ENCODE results near the gene DNAJC8.

DNAJC8 gene, protein sequence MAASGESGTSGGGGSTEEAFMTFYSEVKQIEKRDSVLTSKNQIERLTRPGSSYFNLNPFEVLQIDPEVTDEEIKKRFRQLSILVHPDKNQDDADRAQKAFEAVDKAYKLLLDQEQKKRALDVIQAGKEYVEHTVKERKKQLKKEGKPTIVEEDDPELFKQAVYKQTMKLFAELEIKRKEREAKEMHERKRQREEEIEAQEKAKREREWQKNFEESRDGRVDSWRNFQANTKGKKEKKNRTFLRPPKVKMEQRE

DNA sequence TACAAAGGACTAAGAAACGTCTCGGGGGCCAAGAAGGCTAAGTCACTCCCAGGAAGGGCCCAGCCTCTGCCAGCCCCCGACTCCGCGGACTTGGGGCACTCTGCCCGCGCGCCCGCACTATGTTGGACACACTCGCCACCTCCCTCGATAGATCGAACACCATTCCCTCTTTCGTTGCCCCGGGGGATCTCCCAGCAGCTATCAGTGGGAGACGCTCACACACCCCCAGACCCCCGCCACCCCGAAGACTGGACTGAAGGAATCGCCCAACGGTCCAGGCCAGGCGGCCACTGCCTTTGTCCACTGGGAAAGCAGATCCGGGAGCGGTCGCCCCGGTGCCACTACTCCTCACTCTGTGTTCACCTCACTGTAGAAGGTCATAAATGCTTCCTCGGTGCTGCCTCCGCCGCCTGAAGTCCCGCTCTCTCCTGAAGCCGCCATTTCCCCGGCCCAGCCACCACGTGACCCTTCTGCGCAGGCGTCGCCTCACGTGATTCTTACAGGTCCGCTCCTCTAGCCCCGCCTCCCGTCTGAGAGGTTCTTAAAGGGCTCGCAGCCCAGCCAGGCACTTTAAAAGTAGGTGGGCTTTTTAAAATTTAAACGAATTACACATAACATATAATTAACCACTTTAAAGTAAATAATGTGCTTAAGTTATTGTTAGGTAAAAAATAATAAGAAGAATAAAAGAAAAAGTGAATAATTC is at the start of gene DNAJC8:
Gene DNAJC8, minus strand, starts transcription at position 472 of the 706 bp plus-strand sequence. Its CDS starts 31 bp downstream, at position 441.
- H3K4me2 ChIP-seq, result peak within 1 kb of the TSS; percentile 83 to 99 (median 92)
- peak within 1 kb of the TSS; percentile 85 to 96 (median 93) for H3K27ac ChIP-seq
- peaks cover 32 to 46% (median 38%) of the 10 kb centered on the region in 11 experiments for H3K36me3 ChIP-seq
- H3K9ac ChIP-seq, result peak within 1 kb of the TSS; percentile 90 to 99 (median 96)
- H3K9me3 ChIP-seq (replicated peaks in 1 of 11), result no peaks in the 10 kb centered on the region
- peaks cover 0 to 46% (median 21%) of the 10 kb centered on the region in 11 experiments; a peak in 14 of 22 replicates for H4K20me1 ChIP-seq
- no peak for TF ChIP-seq Cebpa-rat (IDR thresholded peaks at IDR 0.05)
- no peaks in the 10 kb centered on the region for H3K27me3 ChIP-seq
- peaks cover 42 to 56% (median 51%) of the 10 kb centered on the region in 10 experiments for H3K4me1 ChIP-seq
- peak within 1 kb of the TSS; percentile 84 to 99 (median 96) for H3K4me3 ChIP-seq

GRCh38 chr1:28281608-28282425 is 49.0 kb upstream of the DNAJC8 start:
- no peak for TF ChIP-seq Cebpa-rat (IDR thresholded peaks at IDR 0.05)
- Histone ChIP-seq H3K27ac (no peak overlapping the region), H3K27me3 (no peaks in the 10 kb centered on the region), H3K4me2 (peak overlapping the region in 7 of 11 experiments; percentile 56 to 87 (median 74); a peak in 11 of 22 replicates), H3K9me3 (replicated peaks in 1 of 11) (no peaks in the 10 kb centered on the region), H3K36me3 (peaks cover 57 to 69% (median 63%) of the 10 kb centered on the region in 11 experiments), H3K4me3 (no peak overlapping the region), H3K9ac (no peak overlapping the region), H4K20me1 (peaks cover 0 to 14% (median 5%) of the 10 kb centered on the region in 11 experiments; a peak in 4 of 22 replicates), H3K4me1 (peaks cover 10 to 43% (median 25%) of the 10 kb centered on the region in 10 experiments)

GRCh38 chr1:28280977-28281381 is 48.1 kb upstream of the DNAJC8 start:
- Histone ChIP-seq H3K27me3 (no peaks in the 10 kb centered on the region), H3K4me3 (no peak overlapping the region), H3K27ac (peak overlapping the region in 2 of 11 experiments; percentile 4 to 44; a peak in 2 of 22 replicates), H4K20me1 (peaks cover 0 to 14% (median 5%) of the 10 kb centered on the region in 11 experiments; a peak in 4 of 22 replicates), H3K36me3 (peaks cover 66 to 78% (median 71%) of the 10 kb centered on the region in 11 experiments), H3K9me3 (replicated peaks in 1 of 11) (no peaks in the 10 kb centered on the region), H3K9ac (peak overlapping the region in 3 of 11 experiments; percentile 21 to 51 (median 35); a peak in 3 of 22 replicates), H3K4me1 (peaks cover 10 to 43% (median 25%) of the 10 kb centered on the region in 10 experiments), H3K4me2 (peak overlapping the region in 5 of 11 experiments; percentile 23 to 76 (median 44); a peak in 7 of 22 replicates)
- no peak for TF ChIP-seq Cebpa-rat (IDR thresholded peaks at IDR 0.05)

- Histone ChIP-seq H3K27ac (peak overlapping the region in 2 of 11 experiments; percentile 4 to 44; a peak in 2 of 22 replicates), H3K27me3 (no peaks in the 10 kb centered on the region), H3K36me3 (peaks cover 70 to 82% (median 76%) of the 10 kb centered on the region in 11 experiments), H3K4me1 (peaks cover 10 to 43% (median 25%) of the 10 kb centered on the region in 10 experiments), H4K20me1 (peaks cover 0 to 18% (median 5%) of the 10 kb centered on the region in 11 experiments; a peak in 4 of 22 replicates), H3K9me3 (replicated peaks in 1 of 11) (no peaks in the 10 kb centered on the region), H3K4me3 (no peak overlapping the region), H3K4me2 (peak overlapping the region in 5 of 11 experiments; percentile 23 to 76 (median 44); a peak in 7 of 22 replicates), H3K9ac (peak overlapping the region in 3 of 11 experiments; percentile 21 to 51 (median 35); a peak in 4 of 22 replicates)
- no peak for TF ChIP-seq Cebpa-rat (IDR thresholded peaks at IDR 0.05)
These were observed 47.7 kb upstream of the DNAJC8 start for GRCh38 chr1:28280501-28280900.

GRCh38 chr1:28279721-28280120 is 46.9 kb upstream of the DNAJC8 start:
- Histone ChIP-seq H3K9me3 (replicated peaks in 1 of 11) (no peaks in the 10 kb centered on the region), H4K20me1 (peaks cover 0 to 21% (median 5%) of the 10 kb centered on the region in 11 experiments; a peak in 5 of 22 replicates), H3K4me3 (no peak overlapping the region), H3K27ac (no peak overlapping the region), H3K27me3 (no peaks in the 10 kb centered on the region), H3K4me1 (peaks cover 10 to 43% (median 25%) of the 10 kb centered on the region in 10 experiments), H3K36me3 (peaks cover 78 to 90% (median 84%) of the 10 kb centered on the region in 11 experiments), H3K9ac (0 out of 22 replicates have a peak overlapping the region, but pooled peaks of 1 of the 11 experiments have one; percentile 35), H3K4me2 (peak overlapping the region in 2 of 11 experiments; percentile 74 to 76; a peak in 2 of 22 replicates)
- no peak for TF ChIP-seq Cebpa-rat (IDR thresholded peaks at IDR 0.05)

- Histone ChIP-seq H3K9me3 (replicated peaks in 1 of 11) (no peaks in the 10 kb centered on the region), H3K27me3 (no peaks in the 10 kb centered on the region), H3K4me2 (no peak overlapping the region), H3K27ac (no peak overlapping the region), H4K20me1 (peaks cover 0 to 31% (median 6%) of the 10 kb centered on the region in 11 experiments; a peak in 7 of 22 replicates), H3K9ac (no peak overlapping the region), H3K36me3 (peaks cover 88 to 100% (median 94%) of the 10 kb centered on the region in 11 experiments), H3K4me1 (peaks cover 10 to 43% (median 25%) of the 10 kb centered on the region in 10 experiments), H3K4me3 (no peak overlapping the region)
- TF ChIP-seq Cebpa-rat (IDR thresholded peaks at IDR 0.05), result no peak
These were observed 45.9 kb upstream of the DNAJC8 start for GRCh38 chr1:28278763-28279162.

DNA sequence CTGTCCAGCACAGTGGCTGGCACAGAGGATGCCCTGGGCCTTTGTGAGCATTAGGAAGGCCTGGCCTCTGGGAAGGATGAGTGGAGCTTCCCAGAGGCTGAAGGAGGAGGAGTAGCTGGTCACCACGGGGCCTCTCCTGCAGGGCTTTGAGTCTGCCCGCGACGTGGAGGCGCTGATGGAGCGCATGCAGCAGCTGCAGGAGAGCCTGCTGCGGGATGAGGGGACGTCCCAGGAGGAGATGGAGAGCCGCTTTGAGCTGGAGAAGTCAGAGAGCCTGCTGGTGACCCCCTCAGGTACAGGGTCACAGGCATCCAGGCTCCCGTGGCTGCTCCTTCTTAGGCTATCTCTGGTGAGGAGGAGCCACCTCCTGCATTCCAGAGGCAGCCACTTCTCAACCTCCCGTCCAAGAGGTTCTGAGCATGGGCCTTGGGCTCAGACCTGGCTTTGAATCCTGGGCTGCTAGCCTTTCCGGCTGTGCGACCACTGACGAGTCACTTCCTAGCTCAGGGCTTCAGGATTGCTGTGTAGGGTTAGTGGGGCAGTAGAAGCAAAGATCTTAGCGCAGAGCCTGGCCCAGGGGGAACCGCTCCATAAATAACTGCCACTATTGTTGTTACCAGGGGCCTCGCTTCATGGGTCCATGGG is 40.5 kb upstream of the DNAJC8 start:
- no peak overlapping the region for H3K27ac ChIP-seq
- H3K36me3 ChIP-seq, result peaks cover 81 to 99% (median 94%) of the 10 kb centered on the region in 11 experiments
- peaks cover 36 to 76% (median 47%) of the 10 kb centered on the region in 11 experiments; a peak in 21 of 22 replicates for H4K20me1 ChIP-seq
- TF ChIP-seq Cebpa-rat (IDR thresholded peaks at IDR 0.05), result no peak
- no peak overlapping the region; a peak in 1 of 22 replicates for H3K9ac ChIP-seq
- H3K9me3 ChIP-seq (replicated peaks in 1 of 11), result no peaks in the 10 kb centered on the region
- H3K27me3 ChIP-seq, result no peaks in the 10 kb centered on the region
- H3K4me3 ChIP-seq, result no peak overlapping the region
- peaks cover 3 to 17% (median 7%) of the 10 kb centered on the region in 10 experiments; a peak in 18 of 20 replicates for H3K4me1 ChIP-seq
- peak overlapping the region in 2 of 11 experiments; percentile 4 to 24; a peak in 4 of 22 replicates for H3K4me2 ChIP-seq
